CMK (cell line): ENCODE measurements around the gene GOLGA2.
"Not testable (repeated sequence)": the region's sequence is repeated elsewhere in the genome, so short reads cannot be mapped to it uniquely, and the experiment has no call there.

Source experiments
- DNase-seq: peaks from one replicate; pipeline ENCODE4 v3.0.0-alpha.2; 2010; ENCODE audit warnings: low read depth

Gene GOLGA2

DNA sequence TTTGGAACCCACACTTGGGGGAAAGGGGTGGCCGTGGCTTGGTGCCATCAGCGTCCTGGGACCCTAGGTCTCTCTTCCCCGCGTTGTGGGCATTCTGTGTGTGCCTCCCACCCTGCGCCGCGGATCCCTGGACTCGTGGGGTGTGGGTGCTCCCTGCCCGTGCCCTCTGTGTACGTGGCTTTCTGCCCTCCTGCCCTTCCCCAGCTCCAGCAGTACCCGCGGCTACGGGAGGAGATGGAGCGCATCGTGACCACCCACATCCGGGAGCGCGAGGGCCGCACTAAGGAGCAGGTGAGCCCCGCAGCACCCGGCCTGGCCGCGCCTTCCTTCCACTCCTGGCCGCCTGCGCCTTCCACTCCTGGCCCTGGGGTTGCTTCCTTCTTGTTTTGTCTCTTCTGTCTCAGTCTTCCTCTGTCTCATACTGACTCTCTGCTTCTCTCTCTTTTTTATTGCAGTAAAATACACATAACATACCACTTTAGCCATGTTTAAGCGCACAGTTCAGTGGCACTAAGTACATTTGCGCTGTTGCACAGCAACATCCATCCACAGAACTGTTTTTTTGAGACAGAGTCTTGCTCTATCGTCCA, 41.9 kb downstream of the GOLGA2 start:
- no peak for DNase-seq

DNA sequence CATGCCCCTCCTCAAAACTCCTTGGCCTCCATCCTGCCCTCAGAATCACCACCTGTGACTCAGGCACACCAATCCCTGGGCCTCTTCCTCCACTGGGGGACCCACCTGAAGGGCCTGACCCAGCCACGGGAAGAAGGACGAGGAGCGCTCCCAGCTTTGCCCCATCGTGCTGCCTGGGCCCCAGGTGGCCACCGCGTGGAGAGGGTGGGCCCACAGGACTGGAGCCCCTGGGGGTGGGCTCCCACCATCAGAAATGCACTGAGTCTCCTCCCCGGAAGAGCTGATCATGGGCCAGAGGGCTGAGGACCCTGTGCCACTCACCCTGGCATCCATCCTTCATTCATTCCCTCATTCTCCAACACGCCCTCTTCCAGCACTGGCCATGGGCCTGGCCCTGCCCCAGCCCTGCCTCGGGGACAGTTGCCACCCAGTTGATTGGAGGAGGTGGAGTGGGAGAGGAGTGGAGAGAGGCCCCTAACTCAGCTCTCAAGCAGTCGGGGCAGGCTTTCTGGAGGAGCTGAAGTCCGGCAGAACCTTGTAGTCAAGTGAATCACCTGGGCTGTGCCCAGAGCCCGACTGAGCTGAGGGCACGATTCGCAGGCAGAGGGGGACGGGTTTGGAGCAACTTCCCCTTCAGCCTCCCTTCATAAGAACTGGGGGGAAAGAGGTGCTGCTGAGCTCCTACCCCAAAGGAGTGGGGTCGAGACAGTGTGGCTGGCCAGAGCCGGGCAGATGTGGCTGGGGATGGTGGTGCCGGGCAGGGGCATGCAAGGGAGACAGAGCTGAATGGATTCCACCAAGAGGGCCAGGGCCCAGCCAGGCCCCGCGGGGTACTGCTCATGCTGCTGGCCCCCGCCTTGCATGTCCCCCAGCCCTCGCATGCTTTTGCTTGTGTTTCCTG, 43.0 kb downstream of the GOLGA2 start:
- no peak for DNase-seq

DNA sequence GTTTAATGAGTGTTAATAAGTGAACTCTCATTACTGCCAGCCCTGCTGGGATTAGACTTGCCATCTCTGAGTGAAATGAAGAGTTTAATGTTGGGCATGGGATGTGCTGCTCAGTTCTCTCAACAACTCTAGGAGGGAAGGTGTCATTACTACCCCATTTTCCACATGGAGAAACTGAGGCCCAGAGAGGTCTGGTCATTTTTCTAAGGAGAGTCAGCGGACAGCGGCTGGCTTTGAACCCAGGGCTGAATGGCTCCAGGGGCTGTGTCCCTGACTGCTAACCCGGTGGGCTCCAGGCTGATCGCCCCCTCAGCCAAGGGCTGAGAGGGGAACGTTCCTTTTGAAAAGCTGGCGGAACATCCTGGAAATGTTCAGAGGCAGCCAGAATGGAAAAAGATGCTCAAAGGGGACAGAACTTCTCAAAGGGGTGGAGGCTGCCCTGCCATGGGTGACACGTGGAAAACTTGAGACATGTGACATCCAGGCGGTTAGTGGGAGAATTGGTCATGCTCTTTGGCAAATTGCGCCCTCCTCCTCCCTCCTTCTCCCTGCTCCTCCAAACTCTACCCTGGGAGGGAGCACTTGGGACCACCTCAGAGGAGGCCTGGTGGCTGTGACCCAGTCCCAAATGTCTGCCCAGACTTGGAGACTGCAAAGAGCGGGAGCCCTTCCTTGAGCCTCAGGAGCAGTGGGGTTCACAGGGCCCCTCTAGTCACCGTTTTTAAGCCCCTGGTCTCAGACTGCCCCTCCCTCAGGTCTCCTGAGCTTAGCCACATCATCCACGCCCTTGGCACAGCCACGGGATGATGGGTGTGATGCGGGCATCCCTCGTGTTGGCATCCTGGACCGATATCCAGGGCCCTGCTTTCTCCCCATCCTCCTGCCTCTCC, 43.9 kb downstream of the GOLGA2 start:
- DNase-seq, result no peak

DNA sequence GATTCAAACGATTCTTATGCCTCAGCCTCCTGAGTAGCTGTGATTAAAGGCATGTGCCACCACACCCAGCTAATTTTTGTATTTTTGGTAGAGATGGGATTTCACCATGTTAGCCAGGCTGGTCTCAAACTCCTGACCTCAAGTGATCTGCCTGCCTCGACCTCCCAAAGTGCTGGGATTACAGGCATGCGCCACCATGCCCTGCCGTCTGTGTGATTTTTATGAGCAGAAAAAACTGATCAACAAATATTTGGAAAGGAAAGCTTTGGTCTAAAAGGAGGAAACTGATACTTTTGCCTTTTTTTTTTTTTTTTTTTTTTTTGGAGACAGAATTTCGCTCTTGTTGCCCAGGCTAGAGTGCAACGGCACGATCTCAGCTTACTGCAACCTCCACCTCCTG, 44.9 kb downstream of the GOLGA2 start:
- not testable (repeated sequence) for DNase-seq

DNA sequence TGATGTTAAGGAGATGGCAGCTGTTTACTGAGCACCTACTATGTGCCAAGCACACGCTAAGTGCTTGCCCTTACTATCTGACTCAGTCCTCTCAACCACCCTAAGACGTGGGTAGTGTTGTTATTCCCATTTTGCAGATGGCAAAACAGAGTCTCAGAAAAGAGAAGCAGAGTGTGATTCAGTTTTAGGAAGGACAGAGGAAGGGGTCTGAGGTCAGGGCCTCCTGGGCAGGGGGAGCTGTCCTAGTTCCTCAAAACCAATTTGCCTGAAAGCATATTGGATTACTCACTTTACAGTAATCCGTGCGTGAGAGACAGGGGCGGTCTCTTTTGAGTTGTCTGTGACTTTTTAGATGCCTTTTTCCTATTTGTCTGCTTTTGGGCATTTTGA, 49.4 kb downstream of the GOLGA2 start:
- no peak for DNase-seq

DNA sequence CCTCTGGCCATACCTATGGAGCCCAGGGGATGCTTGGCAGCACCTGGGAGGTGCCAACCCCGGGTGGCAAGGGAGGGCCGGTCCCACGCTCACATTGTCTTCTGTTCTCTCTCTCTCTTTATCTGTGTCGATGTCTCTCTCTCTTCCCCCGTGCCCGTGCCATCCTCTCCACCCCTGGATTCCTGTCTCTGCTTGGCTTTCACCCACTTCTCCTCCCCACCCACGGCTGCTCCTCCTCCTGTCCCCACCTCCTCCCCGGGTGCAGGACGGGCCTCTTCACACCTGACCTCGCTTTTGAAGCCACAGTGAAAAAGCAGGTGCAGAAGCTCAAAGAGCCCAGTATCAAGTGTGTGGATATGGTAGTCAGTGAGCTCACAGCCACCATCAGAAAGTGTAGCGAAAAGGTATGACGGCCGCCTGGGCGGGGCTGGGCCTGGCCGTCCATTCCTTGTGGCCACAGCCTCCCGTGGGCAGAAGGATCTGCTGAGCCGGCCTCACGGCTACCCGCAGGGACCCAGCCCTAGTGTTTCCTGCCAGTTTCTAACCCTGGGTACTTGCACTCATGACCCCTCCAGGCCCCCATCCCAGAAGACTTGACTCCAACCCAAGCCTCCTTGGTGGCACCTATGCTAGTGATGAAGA, 49.9 kb downstream of the GOLGA2 start:
- no peak for DNase-seq

DNA sequence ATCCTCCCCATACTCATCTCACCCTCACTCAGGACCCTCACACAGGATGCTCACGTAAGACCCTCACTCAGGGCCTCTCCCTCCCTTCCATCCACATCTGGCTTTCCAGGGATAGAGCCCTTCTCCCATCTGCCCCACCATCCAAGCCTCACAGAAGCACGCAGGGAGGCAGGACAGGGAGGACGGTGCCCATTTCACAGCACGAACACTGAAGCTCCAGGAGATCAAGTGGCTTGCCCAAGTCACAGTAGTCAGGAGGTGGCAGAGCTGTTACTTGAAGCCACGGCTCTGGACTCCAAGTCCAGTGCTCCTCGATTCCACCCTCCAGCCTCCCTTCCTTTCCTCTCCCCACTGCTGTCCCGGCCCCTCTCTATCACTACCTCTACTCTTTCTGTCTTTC, 50.9 kb downstream of the GOLGA2 start:
- DNase-seq, result no peak

DNA sequence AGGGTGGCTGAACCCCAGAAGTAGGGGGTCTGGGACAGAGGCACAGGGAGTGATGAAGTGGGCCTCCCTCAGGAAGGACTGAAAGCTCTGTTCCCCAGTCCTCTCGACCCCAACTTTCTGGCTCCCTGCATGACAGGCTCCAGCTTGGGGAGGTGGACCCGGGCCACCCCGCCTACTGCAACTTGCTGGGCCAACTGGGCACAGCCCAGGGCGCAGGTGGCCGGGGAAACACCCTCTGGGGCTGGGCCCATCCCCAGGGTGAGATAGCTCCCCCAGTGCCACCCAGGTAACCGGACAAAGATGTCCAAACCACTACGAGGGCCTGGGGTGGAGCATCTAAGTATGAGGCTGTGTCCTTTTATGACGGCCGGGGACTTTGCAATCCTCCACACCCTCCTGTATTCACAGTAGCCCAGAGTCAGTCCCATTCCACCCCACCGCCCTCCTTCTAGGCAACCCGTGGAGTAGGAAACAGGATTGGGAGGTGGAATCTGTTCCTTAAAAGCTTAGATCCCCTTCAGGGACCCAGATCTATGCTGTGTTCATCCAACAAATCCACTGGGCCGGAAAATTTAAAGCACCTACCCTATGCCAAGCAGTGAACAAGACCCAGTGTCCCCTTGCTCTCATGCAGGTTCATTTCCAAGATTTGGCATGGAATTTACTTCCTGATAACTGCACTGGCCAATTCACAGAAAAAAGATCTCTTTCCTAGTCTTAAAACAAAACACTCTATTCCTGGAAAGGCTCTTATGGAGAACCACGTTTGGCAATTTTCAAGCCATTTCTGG, 52.7 kb downstream of the GOLGA2 start:
- no peak for DNase-seq

DNA sequence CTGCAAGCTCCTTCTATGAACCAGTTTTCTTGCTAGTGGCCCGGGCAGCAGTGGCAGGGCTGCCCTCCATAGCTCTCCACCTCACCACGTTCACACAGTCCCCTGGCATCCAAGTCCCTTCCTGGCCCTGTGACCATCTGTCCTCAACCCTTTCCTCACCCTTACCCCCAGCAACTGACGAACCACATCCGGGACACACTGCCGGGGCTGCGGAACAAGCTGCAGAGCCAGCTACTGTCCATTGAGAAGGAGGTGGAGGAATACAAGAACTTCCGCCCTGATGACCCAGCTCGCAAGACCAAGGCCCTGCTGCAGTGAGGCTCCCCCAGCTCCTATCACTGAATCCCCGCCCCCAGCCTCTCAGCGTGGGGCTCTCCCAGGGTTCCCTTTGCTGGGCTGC, 53.8 kb downstream of the GOLGA2 start:
- no peak for DNase-seq

DNA sequence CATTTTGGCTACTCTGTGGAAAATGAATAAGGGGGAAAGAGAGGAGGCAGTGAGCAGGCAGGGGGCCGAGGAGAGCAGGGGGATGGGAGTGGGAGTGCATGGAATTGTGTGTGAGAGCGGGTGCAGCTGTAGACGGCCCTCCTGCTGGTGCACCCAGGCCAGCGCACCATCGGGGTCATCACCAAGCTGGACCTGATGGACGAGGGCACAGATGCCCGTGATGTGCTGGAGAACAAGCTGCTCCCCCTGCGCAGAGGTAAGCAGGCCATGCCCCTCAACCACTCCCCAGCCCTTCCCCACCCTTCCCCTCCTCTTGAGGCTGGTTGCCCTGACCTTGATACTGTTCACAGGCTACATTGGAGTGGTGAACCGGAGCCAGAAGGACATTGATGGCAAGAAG, 56.0 kb downstream of the GOLGA2 start:
- DNase-seq, result no peak

DNA sequence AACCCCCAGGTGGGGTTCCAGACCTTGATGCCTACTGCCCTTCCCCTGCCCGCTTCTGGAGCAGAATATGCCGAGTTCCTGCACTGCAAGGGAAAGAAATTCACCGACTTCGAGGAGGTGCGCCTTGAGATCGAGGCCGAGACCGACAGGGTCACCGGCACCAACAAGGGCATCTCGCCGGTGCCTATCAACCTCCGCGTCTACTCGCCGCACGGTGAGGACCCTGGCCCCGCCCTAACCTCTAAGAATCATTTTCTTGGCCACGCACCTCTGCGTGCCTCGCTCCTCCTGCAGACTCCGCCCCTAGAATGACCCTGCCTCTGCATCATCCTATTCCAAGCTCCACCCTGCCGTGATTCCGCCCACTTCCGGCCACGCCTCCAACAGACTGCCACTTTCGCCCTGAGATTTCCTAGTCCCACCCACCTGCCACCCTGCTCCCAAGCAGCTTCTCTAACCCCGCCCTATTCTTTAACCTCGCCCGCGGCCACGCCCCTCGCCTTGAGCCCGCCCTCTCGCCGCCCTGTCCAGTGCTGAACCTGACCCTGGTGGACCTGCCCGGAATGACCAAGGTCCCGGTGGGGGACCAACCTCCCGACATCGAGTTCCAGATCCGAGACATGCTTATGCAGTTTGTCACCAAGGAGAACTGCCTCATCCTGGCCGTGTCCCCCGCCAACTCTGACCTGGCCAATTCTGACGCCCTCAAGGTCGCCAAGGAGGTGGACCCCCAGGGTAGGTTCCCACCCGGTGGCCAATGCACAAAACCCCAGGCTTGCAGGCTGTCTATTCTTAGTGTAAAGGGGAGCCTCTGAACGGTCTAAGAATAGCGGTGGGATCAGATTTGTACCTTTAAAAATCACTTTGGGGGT, 57.1 kb downstream of the GOLGA2 start:
- peak; percentile 97 for DNase-seq

DNA sequence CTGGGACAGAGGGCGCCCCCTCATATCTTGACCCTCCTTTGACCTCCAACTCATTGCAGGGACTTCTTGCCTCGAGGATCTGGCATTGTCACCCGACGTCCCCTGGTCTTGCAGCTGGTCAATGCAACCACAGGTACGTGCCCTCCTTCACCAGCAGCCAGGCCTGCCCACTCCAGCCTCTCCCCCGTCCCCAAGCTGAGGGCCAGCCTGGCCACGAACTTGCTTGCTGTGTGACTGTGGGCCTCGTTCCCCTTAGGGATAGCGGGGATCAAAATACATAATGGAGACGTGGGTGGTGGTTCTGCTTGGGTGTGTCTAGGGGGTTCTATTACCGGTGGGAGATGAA, 57.7 kb downstream of the GOLGA2 start:
- no peak for DNase-seq

DNA sequence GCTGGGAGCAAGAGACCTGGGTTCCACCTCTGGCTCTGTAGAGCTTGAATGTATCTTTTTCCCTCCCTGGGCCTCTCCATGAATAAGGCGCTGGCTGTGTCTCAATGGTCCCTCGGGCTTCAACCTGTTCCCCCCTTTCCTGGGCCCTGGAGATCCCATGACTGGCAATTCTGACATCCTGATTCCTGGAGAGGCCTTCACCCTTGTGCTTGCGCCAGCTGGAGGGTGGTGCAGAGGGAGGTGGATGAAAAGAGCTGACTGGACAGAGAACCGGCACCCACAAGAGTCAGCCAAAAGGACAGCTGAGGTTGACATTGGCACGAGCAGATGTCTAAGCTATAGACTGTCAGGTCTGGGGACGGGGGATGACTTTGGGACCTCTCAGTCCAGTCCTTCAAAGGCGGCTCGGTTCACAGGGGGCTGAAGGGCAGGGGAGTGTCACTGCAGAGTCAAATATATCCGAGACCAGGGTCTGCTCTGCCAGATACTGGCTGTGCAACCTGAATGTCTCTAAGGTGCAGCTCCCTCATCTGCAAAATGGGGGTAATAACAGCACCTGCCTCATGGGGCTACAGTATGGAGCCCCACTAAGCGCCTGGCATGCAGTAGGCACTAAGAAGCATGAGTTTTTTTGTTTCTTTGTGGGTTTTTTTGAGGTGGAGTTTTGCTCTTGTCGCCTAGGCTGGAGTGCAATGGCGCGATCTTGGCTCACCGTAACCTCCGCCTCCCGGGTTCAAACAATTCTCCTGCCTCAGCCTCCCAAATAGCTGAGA, 58.8 kb downstream of the GOLGA2 start:
- no peak for DNase-seq

DNA sequence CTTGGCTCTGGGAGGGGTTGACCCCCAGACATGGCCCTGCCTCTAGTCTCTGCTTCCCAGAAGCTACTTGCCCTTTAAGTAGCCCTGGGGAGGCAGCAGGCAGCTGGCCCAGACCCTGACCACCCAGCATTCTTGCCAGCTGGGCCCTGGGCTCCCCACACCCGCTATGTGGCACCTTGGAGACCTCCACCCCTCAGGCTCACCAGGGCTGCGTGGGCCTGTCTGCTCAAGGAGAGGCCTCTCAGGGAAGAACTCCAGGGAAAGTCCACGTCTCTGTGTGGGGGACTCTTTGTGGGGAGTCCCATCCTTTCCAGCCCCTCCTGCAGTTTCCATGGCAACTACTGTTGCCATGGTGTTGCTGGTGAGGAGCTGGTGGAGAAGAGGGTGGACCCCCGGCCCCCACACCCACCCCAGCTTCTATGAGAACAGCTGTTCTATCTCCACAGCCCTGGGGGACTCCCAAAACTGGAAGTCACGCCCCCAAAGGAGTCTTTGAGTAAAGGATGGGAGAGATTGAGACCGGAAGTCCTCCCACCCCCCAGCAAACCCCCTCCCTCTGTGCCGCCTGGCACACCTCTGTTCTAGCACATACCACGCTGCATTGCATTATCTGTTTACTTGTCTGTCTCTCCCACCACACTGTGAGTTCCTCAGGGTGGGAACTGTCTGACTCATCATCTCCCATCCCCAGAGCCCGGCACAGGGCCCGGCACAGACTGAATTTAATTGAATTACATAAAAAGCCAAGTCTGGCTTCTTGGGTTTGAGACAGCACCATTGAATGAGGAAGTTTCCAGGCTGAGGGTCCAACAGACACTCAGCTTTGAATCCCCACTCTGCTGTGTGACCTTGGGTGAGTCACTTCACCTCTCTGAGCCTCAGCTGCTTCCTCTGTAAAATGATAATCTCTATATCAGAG, 60.1 kb downstream of the GOLGA2 start:
- DNase-seq, result no peak

DNA sequence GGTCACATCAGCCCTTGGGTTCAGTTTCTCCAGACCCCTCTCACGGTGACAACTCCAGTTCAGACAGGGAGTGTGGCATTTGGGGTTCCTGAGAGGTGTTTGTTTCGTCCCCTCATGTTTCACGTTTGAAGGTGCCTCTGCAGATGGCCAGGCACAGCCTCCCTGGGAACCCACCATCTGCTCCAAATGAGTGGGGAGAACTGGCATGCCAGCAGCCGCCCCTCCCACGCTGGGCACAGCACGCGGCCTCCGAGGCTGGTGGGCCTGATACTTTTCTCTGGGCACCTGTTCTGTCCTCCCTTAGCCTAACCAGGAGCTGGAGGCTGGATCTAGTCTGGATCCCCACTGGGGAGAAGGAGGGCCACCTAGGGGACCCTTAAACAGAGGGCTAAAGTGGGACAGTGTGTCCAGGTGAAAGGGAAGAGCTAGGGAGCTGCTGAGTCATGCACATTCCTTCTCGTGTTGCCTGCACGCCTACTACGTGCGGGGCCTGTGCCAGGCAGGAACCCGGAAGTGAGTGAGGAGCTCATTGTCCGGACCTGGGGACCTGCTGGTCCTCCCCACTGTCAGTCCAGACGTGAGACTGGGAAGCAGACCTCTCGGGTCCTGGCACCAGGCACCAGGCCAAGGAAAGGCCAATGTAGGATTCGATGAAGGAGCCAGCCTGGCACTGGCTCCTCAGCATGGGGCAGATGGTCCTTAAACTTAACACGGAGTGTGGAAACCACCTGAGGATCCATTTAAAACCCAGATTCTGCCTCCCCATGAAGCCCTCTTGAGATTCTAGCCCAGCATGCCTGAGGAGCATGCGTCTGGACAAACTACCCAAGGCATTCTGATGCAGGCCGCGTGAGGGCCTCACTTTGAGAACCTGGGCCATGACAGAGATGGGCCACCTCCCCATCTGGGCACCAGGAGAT, 61.0 kb downstream of the GOLGA2 start:
- no peak for DNase-seq

DNA sequence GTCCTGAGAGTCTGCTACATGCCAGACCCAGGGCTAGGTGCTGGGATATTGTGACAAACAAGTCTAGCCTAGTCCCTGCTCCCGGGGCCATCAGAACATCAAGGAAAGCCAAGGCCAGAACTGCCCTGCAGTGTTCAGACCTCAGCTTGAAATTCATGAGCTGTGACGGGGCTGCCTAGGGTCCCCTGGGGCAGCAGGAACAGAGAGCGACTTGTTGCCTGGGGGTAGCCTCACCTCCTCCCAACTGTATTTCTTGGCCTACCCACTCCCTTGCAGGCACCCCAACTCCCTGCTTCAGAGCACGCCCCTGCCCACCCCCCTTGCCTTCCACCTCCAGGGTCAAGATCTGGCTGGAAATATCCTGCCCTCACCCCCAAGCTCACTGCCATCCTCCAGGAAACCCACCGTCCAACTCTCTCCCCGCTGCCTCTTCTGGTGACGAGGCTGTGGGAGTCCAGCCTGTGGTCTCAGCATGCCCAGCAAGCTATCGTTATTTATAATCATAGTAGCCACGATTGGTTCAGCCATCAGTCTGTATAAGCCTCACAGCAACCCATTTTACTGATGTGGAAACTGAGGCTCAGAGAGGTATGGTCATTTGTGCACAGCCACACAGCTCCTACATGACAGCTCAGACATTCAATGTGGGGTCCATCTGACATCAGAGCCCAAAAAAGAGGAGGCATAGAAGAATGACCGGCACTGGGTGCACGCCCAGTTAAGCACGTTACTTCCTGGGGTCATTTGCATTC, 61.9 kb downstream of the GOLGA2 start:
- DNase-seq, result no peak

DNA sequence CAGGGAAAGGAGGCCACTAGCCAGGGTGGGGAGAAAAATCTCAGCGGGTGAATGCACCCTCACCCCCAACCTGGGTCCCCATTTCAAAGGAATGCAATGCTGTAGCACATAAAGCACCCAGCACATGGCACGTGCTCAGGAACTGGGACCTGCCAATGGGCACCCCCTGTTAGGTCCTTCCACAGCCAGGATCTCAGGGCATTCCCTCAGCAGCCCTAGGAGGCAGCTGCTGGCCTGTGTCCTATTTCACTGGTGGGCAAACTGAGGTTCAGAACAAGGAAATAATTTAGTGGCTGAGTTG, 63.9 kb downstream of the GOLGA2 start:
- DNase-seq, result no peak
